Measurements from ENCODE around the gene MXRA5.

GRCh38 chrX:3271834-3272186 is 74.6 kb downstream of the MXRA5 start:
- no peak for TF ChIP-seq ZFX (IDR thresholded peaks at IDR 0.05)
- TF ChIP-seq CTCF (conservative IDR thresholded peaks at IDR 0.05) = no peak
